ENCODE data around the gene JMJD1C.

JMJD1C gene

DNA sequence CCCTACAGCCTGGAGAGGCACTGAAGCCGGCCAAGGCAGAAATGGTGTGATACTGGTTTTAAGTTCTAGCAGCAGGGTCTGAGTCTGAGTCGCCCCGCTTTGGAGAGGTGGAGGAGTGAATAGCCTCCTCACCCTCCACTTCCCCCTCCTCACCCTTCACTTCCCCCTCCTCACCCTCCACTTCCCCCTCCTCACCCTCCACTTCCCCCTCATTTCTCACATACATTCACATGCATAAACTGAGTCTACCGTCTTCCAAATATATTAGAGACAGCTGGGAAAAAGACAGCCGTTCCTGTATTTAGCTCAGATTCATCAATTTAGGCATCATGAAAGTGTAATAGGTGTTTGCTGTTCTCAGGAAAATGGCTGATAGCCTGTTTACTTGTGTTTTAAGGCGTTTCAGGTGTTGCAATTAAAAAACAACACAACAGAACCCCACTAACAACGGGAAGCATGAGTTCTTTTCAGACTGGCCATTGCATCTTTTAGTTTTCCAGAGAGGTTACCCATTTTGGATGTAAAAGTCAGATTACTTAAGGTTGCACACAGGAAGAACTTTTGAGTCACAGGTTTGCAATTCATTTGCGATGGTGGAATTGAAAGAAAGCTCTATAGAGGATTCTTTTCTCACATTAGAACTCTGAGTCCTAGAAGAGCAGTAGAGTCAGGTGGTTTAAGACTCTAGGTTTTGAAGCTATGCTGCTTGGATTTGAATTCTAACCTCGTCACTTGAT is 331.8 kb downstream of the JMJD1C start:
- no peak for DNase-seq (ENCODE audit: low spot score)

DNA sequence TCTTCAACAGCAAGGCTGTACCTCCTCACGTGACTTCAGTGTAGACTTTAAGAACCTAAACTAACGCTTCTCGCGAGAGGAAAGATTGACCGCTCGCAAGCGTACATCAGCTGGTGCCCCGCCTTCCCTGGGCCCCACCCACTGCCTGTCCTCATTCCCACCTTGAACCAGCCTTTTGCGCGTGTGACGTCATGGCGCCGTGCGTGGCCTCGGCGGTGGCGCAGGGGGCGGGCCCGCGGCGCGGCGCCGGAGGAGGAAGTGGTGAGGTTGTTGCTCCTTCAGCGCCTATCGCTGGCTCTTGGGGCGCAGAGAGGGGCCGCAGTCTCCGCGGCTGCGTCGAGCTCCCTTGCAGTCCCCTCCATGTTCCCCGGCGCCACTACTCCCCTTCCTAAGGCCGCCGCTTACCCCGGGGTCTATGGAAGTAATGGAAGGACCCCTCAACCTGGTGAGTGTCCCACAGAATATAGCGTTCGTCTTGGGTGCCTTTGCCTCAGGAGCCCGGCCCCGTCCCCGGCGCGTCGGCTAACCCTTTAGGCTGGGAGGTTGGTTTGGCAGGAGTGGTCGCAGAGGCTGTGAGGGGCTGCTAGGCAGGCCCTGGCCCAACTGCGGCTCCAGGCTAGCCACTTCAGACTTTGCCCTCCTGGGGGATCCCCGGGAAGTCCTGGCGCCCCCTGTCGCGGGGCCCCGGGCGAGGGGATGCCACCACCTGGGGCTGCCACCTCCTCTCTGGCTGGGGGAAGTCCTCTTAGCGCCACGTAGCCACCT is 332.5 kb downstream of the JMJD1C start, which contains the start of gene NRBF2:
Gene NRBF2, plus strand, starts transcription at position 273 of the 765 bp plus-strand sequence. Its CDS starts 143 bp downstream, at position 416.
- peak; percentile 95 for DNase-seq (ENCODE audit: low spot score)

DNA sequence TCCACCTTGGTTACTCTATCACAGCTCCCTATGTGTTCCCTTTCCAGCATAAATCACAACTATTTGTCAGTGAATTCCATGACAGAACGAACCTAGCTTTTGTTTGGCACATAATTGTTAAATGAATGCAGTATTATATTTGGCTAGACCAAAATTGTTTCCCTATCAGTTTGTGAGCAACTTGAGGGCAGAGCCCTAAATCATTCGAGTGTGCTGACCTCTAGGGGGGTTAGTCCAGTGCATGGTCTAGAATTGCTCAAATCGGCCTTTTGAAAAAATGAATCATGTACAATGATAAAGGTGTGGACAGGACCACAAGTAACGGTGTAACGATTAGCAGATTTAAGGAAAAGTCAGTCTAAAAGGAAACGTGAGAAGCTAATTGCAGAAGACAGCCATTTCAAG is 333.1 kb downstream of the JMJD1C start:
- no peak for DNase-seq (ENCODE audit: low spot score)

DNA sequence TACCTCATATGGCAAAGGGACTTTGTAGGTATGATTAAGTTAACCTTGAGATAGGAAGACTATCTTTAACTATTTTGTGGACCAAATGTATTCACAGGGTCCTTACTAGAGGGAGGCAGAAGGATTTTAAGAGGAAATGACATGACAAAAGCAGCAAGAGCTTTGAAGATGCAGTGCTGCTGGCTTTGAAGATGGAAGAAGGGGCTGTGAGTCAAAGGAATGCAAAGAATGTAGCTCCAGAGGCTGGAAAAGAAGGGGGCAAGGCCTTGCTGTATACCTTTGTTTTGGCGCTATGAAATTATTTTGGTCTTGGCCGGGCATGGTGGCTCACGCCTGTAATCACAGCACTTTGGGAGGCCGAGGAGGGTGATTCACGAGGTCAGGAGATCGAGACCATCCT is 335.9 kb downstream of the JMJD1C start:
- peak; percentile 31 for DNase-seq (ENCODE audit: low spot score)

DNA sequence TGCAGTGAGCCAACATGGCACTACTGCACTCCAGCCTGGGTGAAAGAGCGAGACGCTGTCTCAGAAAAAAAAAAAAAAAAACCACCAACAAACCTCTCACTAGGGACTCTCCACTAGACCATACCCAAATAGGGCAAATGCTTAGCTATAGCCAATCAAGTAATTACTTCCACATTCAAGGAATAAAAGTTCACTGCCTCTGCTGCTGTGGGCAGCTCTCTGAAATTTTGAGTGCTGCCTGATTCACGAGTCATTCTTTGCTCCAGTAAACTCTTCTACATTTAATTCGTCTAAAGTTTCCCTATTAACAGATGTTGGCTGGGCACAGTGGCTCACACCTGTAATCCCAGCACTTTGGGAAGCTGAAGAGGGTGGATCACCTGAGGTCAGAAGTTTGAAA is 337.3 kb downstream of the JMJD1C start:
- no peak for DNase-seq (ENCODE audit: low spot score)

DNA sequence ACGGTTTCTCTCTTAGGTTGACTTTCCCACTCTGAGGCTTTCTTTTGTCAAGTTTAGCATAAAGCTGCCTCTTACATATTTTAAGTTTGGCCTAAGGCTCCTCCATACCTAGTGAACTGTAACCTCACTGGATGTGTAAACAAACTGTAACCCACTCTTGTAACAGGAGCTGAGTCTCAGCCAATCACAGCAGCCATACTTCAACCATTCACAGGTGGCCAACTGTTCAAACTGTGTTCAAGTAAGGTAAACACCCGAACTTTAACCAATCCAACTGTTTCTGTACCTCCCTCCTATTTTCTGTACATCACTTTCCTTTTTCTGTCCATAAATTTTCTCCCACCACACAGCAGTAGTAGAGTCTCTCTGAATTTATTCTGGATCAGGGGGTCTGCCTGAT is 340.3 kb downstream of the JMJD1C start:
- DNase-seq (ENCODE audit: low spot score): no peak

DNA sequence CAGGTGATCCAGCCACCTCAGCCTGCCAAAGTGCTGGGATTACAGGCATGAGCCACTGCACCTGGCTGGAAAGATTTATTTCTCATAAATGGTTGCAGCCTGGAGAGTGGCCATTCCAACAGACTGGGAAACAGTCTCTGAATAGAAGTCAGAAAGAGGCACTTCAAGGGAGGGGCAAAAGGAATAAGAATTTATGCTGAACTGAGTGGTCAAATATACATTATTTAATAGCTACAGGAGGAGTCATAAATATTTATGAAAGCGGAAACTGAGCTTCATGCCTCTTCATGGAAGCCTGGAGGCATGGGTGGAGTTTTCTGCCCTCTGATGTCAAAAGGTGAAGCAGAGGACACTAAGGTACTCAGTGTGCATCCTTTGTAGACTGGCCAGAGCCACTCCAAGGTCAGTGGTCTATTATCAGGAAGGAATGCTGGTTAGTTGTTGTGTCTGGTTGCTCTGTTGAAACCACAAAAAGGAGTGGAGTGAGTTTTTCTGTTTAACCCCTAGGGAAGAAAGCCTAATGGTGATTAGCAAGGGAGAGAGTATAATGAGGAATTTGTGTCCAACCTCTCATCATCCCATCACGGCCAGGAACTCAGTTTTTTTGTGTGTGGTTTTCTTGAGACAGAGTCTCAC is 341.9 kb downstream of the JMJD1C start:
- DNase-seq (ENCODE audit: low spot score): no peak

DNA sequence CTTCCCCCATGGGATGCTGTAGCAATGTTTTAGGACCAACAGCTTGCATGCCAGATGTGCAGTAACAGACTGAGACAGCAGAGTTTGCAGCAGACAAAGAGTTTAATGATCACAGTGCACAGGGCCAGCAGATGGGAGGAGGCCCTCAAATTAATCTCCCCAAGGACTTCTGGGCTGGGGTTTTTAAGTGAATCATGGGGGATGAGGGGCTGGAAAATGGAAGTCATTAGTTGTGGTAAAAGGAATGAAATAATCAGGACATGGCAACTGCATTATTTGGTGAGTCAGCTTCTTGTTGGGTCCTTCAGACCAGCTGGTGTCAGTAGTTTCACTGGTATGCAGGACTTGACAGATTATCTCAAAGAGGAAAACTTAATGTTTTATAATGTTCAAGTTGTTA is 345.2 kb downstream of the JMJD1C start:
- DNase-seq (ENCODE audit: low spot score): no peak

DNA sequence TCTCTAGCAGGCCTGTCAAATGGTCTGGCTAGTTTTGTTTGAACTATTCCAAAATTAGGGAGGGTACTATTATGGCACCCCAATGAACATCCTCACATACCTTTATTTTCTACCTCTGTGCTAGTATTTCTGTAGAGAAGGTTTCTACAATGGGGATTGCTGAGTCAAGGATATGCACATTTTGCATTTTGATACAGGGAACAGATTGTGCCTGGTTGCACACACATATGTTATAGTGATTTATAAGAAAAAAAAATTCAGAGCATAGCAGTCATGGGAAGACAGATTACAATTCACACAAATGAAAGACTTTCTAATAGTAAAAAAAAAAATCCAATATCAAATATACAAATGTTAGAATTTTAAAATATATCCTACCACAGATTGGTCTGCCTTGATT is 346.7 kb downstream of the JMJD1C start:
- DNase-seq (ENCODE audit: low spot score): no peak

Data from iPS-NIHi11 (cell line).